ENCODE measurements around the gene SLC25A22. TPM values are rescaled to one million over a fixed set of nuclear protein-coding genes. Genes with fewer than 3 reads are reported as not detected.

The SLC25A22 gene
- total and polyA plus RNA-seq, 2 donors (not counting 1 experiment from before 2014, with no cell fraction given): 9.9 to 10.4 TPM

DNA sequence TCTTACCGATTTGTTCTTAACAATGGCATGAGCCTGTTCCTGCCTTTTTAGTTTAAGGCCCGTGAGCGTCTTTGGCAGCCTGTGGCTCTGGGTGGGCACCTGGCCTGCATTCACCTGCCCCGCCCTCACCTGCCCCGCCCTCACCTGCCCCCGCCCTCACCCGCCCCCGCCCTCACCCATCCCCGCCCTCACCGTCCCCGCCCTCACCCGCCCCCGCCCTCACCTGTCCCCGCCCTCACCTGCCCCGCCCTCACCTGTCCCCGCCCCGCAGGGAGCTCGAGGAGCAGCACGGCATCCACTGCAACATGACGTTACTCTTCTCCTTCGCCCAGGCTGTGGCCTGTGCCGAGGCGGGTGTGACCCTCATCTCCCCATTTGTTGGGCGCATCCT lies 35.0 kb downstream of the SLC25A22 start:
- H3K4me2 ChIP-seq (ENCODE audit: extremely low read depth, insufficient read depth, low read length): no peak overlapping the region
- DNase-seq (ENCODE audit: low read depth in 2 of 2): no peak
- no peak overlapping the region for H2AFZ ChIP-seq (ENCODE audit: low read length)
- H3K27me3 ChIP-seq (ENCODE audit: control insufficient read depth, insufficient read depth, low read length): no peaks in the 10 kb centered on the region
- TF ChIP-seq EZH2 (IDR thresholded peaks at IDR 0.05; ENCODE audit: low read length, missing control alignments): no peak
- TF ChIP-seq, protein P1, sequence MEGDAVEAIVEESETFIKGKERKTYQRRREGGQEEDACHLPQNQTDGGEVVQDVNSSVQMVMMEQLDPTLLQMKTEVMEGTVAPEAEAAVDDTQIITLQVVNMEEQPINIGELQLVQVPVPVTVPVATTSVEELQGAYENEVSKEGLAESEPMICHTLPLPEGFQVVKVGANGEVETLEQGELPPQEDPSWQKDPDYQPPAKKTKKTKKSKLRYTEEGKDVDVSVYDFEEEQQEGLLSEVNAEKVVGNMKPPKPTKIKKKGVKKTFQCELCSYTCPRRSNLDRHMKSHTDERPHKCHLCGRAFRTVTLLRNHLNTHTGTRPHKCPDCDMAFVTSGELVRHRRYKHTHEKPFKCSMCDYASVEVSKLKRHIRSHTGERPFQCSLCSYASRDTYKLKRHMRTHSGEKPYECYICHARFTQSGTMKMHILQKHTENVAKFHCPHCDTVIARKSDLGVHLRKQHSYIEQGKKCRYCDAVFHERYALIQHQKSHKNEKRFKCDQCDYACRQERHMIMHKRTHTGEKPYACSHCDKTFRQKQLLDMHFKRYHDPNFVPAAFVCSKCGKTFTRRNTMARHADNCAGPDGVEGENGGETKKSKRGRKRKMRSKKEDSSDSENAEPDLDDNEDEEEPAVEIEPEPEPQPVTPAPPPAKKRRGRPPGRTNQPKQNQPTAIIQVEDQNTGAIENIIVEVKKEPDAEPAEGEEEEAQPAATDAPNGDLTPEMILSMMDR (conservative IDR thresholded peaks at IDR 0.05 in 1 of 2, IDR thresholded peaks at IDR 0.05 in 1 of 2; ENCODE audit: low read depth in 1 of 2, low read length in 2 of 2): no peak
- H3K9me3 ChIP-seq (ENCODE audit: control insufficient read depth, insufficient read depth, low read depth, low read length): no peaks in the 10 kb centered on the region
- H3K4me1 ChIP-seq (ENCODE audit: control insufficient read depth, extremely low read depth, insufficient read depth, low read length): peaks cover 6% of the 10 kb centered on the region
- H3K79me2 ChIP-seq (ENCODE audit: control insufficient read depth, insufficient read depth, low read length): no peaks in the 10 kb centered on the region
- no peak overlapping the region for H3K4me3 ChIP-seq (replicated peaks in 1 of 4; ENCODE audit: control extremely low read depth in 1 of 4, insufficient read depth in 1 of 4, low read depth in 3 of 4, low read length in 4 of 4)
- H3K9ac ChIP-seq (ENCODE audit: insufficient read depth, low read length): no peak overlapping the region
- H3K27ac ChIP-seq (ENCODE audit: insufficient read depth, low read length): peak overlapping the region; percentile 69
- peaks cover 2% of the 10 kb centered on the region for H4K20me1 ChIP-seq (ENCODE audit: control insufficient read depth, extremely low read depth, insufficient read depth, low read length)
- peaks cover 33% of the 10 kb centered on the region for H3K36me3 ChIP-seq (ENCODE audit: control insufficient read depth, insufficient read depth, low read length)

DNA sequence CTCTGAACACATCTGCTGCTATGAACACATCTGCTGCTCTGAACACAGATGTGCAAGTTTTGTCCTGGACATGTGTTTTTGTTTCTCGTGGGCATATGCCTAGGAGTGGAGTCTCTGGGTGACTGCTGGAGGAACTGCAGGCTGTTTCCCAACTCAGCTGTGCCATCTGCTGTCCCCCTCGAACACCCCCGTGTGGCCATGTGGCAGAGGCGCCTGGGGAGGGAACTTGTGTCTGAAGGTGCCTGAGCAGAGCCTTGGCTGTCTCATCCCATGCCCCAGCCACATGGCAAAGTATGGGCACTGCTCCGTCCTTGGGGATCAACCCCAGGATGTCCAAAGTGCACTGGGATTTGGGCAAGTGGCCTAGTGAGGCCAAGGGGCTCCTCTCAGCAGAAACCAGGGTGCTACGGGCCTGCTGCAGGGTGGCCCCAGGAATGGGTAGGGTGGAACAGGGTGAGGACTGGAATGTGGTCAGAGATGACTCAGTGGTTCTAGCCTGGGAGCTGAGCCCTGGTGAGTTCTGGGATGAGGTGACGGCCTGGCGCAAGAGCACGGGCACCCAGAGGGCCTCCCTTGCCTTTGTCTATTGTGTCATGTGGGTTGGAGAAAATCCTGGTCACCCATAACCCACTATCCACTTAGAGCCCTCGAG lies 35.5 kb downstream of the SLC25A22 start:
- H3K9ac ChIP-seq (ENCODE audit: insufficient read depth, low read length): no peak overlapping the region

DNA sequence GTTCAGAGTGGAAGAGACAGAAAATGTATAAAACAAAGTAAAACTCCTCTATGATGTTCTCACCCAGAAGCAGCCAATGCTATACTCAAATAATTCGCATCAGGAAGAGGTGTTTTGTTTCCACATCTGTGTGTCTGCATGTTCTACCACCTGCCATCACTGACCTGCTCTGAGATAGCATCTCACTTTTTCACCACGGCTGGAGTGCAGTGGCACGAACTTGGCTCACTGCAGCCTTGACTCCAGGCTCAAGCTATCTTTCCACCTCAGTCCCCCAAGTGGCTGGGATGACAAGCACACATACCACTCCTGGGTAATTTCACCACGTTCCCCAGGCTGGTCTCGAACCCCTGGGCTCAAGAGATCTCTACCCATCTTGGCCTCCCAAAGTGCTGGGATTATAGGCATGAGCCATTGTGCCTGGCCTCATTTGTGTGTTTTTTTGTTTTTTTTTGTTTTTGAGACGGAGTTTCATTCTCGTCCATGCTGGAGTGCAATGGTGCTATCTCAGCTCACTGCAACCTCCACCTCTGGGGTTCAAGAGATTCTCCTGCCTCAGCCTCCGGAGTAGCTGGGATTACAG lies 36.5 kb downstream of the SLC25A22 start:
- Histone ChIP-seq H3K79me2 (ENCODE audit: control insufficient read depth, insufficient read depth, low read length) (peaks cover 3% of the 10 kb centered on the region), H3K27ac (ENCODE audit: insufficient read depth, low read length) (no peak overlapping the region), H3K9ac (ENCODE audit: insufficient read depth, low read length) (no peak overlapping the region), H4K20me1 (ENCODE audit: control insufficient read depth, extremely low read depth, insufficient read depth, low read length) (peaks cover 2% of the 10 kb centered on the region), H2AFZ (ENCODE audit: low read length) (no peak overlapping the region), H3K27me3 (ENCODE audit: control insufficient read depth, insufficient read depth, low read length) (no peaks in the 10 kb centered on the region), H3K4me1 (ENCODE audit: control insufficient read depth, extremely low read depth, insufficient read depth, low read length) (peaks cover 6% of the 10 kb centered on the region), H3K4me2 (ENCODE audit: extremely low read depth, insufficient read depth, low read length) (no peak overlapping the region), H3K9me3 (ENCODE audit: control insufficient read depth, insufficient read depth, low read depth, low read length) (no peaks in the 10 kb centered on the region), H3K4me3 (replicated peaks in 1 of 4; ENCODE audit: control extremely low read depth in 1 of 4, insufficient read depth in 1 of 4, low read depth in 3 of 4, low read length in 4 of 4) (no peak overlapping the region), H3K36me3 (ENCODE audit: control insufficient read depth, insufficient read depth, low read length) (peaks cover 33% of the 10 kb centered on the region)
- DNase-seq (ENCODE audit: low read depth in 2 of 2): no peak
- TF ChIP-seq, protein P1 (conservative IDR thresholded peaks at IDR 0.05 in 1 of 2, IDR thresholded peaks at IDR 0.05 in 1 of 2; ENCODE audit: low read depth in 1 of 2, low read length in 2 of 2): no peak
- no peak for TF ChIP-seq EZH2 (IDR thresholded peaks at IDR 0.05; ENCODE audit: low read length, missing control alignments)

More for the DNA sequence above, 35.5 kb downstream of the SLC25A22 start:
- H3K9me3 ChIP-seq (ENCODE audit: control insufficient read depth, insufficient read depth, low read depth, low read length): no peaks in the 10 kb centered on the region
- no peak overlapping the region for H3K4me3 ChIP-seq (replicated peaks in 1 of 4; ENCODE audit: control extremely low read depth in 1 of 4, insufficient read depth in 1 of 4, low read depth in 3 of 4, low read length in 4 of 4)
- no peak overlapping the region for H3K4me2 ChIP-seq (ENCODE audit: extremely low read depth, insufficient read depth, low read length)
- no peaks in the 10 kb centered on the region for H3K79me2 ChIP-seq (ENCODE audit: control insufficient read depth, insufficient read depth, low read length)
- TF ChIP-seq, protein P1 (conservative IDR thresholded peaks at IDR 0.05 in 1 of 2, IDR thresholded peaks at IDR 0.05 in 1 of 2; ENCODE audit: low read depth in 1 of 2, low read length in 2 of 2): peak; percentile 22 to 30
- TF ChIP-seq EZH2 (IDR thresholded peaks at IDR 0.05; ENCODE audit: low read length, missing control alignments): no peak
- peaks cover 2% of the 10 kb centered on the region for H4K20me1 ChIP-seq (ENCODE audit: control insufficient read depth, extremely low read depth, insufficient read depth, low read length)
- no peak overlapping the region for H2AFZ ChIP-seq (ENCODE audit: low read length)
- peaks cover 33% of the 10 kb centered on the region for H3K36me3 ChIP-seq (ENCODE audit: control insufficient read depth, insufficient read depth, low read length)
- peaks cover 6% of the 10 kb centered on the region for H3K4me1 ChIP-seq (ENCODE audit: control insufficient read depth, extremely low read depth, insufficient read depth, low read length)
- peak overlapping the region; percentile 69 for H3K27ac ChIP-seq (ENCODE audit: insufficient read depth, low read length)
- DNase-seq (ENCODE audit: low read depth in 2 of 2): peak; percentile 78
- H3K27me3 ChIP-seq (ENCODE audit: control insufficient read depth, insufficient read depth, low read length): no peaks in the 10 kb centered on the region
